Type B pancreatic cell (in vitro differentiated cells): ENCODE measurements around the gene EFNA3. TPM values are rescaled to one million over a fixed set of nuclear protein-coding genes. Genes with fewer than 3 reads are reported as not detected.
A peak's percentile ranks its signal among the peaks of the same experiment; 100 is the strongest.

Experiments
- DNase-seq: peaks from one replicate; pipeline ENCODE4 v3.0.0; 2021; ENCODE audit warnings: mixed read lengths; ENCODE audit not compliant: unreplicated experiment; ENCODE audit errors: extremely low spot score
- H3K27ac Mint-ChIP-seq: 2 replicates; pipeline ENCODE4 v1.8.0; 2021; ENCODE audit warnings: mild to moderate bottlenecking, mixed read lengths
- H3K27me3 Mint-ChIP-seq: 2 replicates; pipeline ENCODE4 v1.8.0; 2021; ENCODE audit warnings: mixed read lengths
- H3K36me3 Mint-ChIP-seq: 2 replicates; pipeline ENCODE4 v1.8.0; 2021; ENCODE audit warnings: mixed read lengths
- H3K4me1 Mint-ChIP-seq: one replicate; pipeline ENCODE4 v1.8.0; 2021; ENCODE audit warnings: mixed read lengths; ENCODE audit not compliant: unreplicated experiment
- H3K4me3 Mint-ChIP-seq: 2 replicates; pipeline ENCODE4 v1.8.0; 2021; ENCODE audit warnings: mild to moderate bottlenecking, mixed read lengths
- H3K9me3 Mint-ChIP-seq: 2 replicates; pipeline ENCODE4 v1.8.0; 2021; ENCODE audit warnings: mixed read lengths
- total RNA-seq: library from RNA; stranded (reverse); gene quantifications from 2 replicates; pipeline ENCODE4 v1.2.1, GENCODE V29; 2021; ENCODE audit warnings: low replicate concordance
- TF ChIP-seq, protein P1 (sequence below): fragments of 200-600 bp; sonication (generic); conservative IDR thresholded peaks from 2 replicates; pipeline ENCODE4 v1.5.0; 2021; ENCODE audit warnings: antibody characterized with exemption, mild to moderate bottlenecking

EFNA3 gene
- total RNA-seq, 1 donor from 2014 or later: 4.7 TPM

GRCh38 chr1:155134880-155135414, 56.3 kb downstream of the EFNA3 start:
- Mint-ChIP-seq H3K9me3 (no peaks in the 10 kb centered on the region), H3K36me3 (peaks cover 25% of the 10 kb centered on the region), H3K4me1 (peaks cover 34% of the 10 kb centered on the region), H3K27me3 (peaks cover under 1% of the 10 kb centered on the region), H3K4me3 (peak overlapping the region; percentile 100), H3K27ac (peak overlapping the region; percentile 100)
- peak; percentile 76 for DNase-seq
- TF ChIP-seq, protein P1, sequence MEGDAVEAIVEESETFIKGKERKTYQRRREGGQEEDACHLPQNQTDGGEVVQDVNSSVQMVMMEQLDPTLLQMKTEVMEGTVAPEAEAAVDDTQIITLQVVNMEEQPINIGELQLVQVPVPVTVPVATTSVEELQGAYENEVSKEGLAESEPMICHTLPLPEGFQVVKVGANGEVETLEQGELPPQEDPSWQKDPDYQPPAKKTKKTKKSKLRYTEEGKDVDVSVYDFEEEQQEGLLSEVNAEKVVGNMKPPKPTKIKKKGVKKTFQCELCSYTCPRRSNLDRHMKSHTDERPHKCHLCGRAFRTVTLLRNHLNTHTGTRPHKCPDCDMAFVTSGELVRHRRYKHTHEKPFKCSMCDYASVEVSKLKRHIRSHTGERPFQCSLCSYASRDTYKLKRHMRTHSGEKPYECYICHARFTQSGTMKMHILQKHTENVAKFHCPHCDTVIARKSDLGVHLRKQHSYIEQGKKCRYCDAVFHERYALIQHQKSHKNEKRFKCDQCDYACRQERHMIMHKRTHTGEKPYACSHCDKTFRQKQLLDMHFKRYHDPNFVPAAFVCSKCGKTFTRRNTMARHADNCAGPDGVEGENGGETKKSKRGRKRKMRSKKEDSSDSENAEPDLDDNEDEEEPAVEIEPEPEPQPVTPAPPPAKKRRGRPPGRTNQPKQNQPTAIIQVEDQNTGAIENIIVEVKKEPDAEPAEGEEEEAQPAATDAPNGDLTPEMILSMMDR: no peak

GRCh38 chr1:155135415-155136028, 56.9 kb downstream of the EFNA3 start, which contains the start of gene SLC50A1:
Gene SLC50A1, plus strand, starts transcription at chr1:155135852. Its CDS starts 60 bp downstream, at chr1:155135912.
- H3K36me3 Mint-ChIP-seq: peaks cover 23% of the 10 kb centered on the region
- peaks cover 33% of the 10 kb centered on the region for H3K4me1 Mint-ChIP-seq
- peak within 1 kb of the TSS; percentile 100 for H3K27ac Mint-ChIP-seq
- no peaks in the 10 kb centered on the region for H3K9me3 Mint-ChIP-seq
- peak within 1 kb of the TSS; percentile 100 for H3K4me3 Mint-ChIP-seq
- peak; percentile 99 for DNase-seq
- TF ChIP-seq, protein P1: peak; percentile 68
- peaks cover 1% of the 10 kb centered on the region for H3K27me3 Mint-ChIP-seq

DNA sequence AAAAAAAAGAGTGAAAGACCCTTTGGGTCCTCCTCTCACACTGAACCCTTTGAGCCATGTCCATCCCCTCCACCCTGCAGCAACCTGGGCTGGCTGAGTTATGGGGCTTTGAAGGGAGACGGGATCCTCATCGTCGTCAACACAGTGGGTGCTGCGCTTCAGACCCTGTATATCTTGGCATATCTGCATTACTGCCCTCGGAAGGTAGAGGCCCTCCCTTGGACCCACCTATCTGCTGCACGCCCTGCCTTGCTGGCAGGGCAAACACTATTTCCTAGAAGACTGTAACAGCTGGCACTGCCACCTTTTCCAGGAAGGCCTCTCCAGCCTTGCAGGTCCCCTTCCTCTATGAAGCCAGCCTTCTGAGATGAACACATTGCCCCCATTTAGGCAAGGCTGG, 58.1 kb downstream of the EFNA3 start:
- DNase-seq: no peak
- H3K36me3 Mint-ChIP-seq: peaks cover 17% of the 10 kb centered on the region
- TF ChIP-seq, protein P1: no peak
- peaks cover 28% of the 10 kb centered on the region for H3K4me1 Mint-ChIP-seq
- peak overlapping the region; percentile 100 for H3K4me3 Mint-ChIP-seq
- H3K27ac Mint-ChIP-seq: peak overlapping the region; percentile 100
- H3K27me3 Mint-ChIP-seq: peaks cover 3% of the 10 kb centered on the region
- no peaks in the 10 kb centered on the region for H3K9me3 Mint-ChIP-seq

Other genes with a start within 250 kb of the EFNA3 start
- 0.45 and 3.8 TPM in 2 replicates for gene KCNN3, start 208.6 kb upstream of the EFNA3 start, total RNA-seq
- 30.3 and 46.2 TPM in 2 replicates for gene PMVK, start 142.1 kb upstream of the EFNA3 start, total RNA-seq
- 57.3 and 65.8 TPM in 2 replicates for gene PBXIP1, start 122.7 kb upstream of the EFNA3 start, total RNA-seq
- gene PYGO2, start 117.1 kb upstream of the EFNA3 start, total RNA-seq: 48.1 and 49.0 TPM in 2 replicates
- 65.3 and 87.8 TPM in 2 replicates for gene SHC1, start 108.1 kb upstream of the EFNA3 start, total RNA-seq
- 58.8 and 119 TPM in 2 replicates for gene CKS1B, start 104.2 kb upstream of the EFNA3 start, total RNA-seq
- gene FLAD1, start 95.5 kb upstream of the EFNA3 start, total RNA-seq: 51.4 and 59.0 TPM in 2 replicates
- 0.52 and 1.1 TPM in 2 replicates for gene LENEP, start 85.3 kb upstream of the EFNA3 start, total RNA-seq
- 38.1 and 75.9 TPM in 2 replicates for gene ZBTB7B, start 76.0 kb upstream of the EFNA3 start, total RNA-seq
- gene DCST2, start 45.1 kb upstream of the EFNA3 start, total RNA-seq: 1.6 and 2.4 TPM in 2 replicates
- not detected in 2 replicates for gene DCST1, start 45.0 kb upstream of the EFNA3 start, total RNA-seq
- gene ADAM15, start 27.5 kb upstream of the EFNA3 start, total RNA-seq: 61.9 and 69.0 TPM in 2 replicates
- 21.2 and 22.1 TPM in 2 replicates for gene EFNA4, start 15.1 kb upstream of the EFNA3 start, total RNA-seq
- 26.1 and 69.9 TPM in 2 replicates for gene EFNA1, start 49.0 kb downstream of the EFNA3 start, total RNA-seq
- 27.8 and 43.0 TPM in 2 replicates for gene SLC50A1, start 57.0 kb downstream of the EFNA3 start, total RNA-seq
- gene DPM3, start 61.7 kb downstream of the EFNA3 start, total RNA-seq: 73.9 and 75.3 TPM in 2 replicates
- gene KRTCAP2, start 94.5 kb downstream of the EFNA3 start, total RNA-seq: 173 and 179 TPM in 2 replicates
- 2.0 and 8.1 TPM in 2 replicates for gene TRIM46, start 95.0 kb downstream of the EFNA3 start, total RNA-seq
- 23.2 and 28.0 TPM in 2 replicates for gene THBS3, start 129.1 kb downstream of the EFNA3 start, total RNA-seq
- 34.0 and 44.2 TPM in 2 replicates for gene MTX1, start 129.9 kb downstream of the EFNA3 start, total RNA-seq
- gene ENTREP3, start 176.6 kb downstream of the EFNA3 start, total RNA-seq: 37.4 and 55.7 TPM in 2 replicates
- gene SCAMP3, start 183.5 kb downstream of the EFNA3 start, total RNA-seq: 52.0 and 58.7 TPM in 2 replicates
- 61.5 and 96.8 TPM in 2 replicates for gene CLK2, start 194.7 kb downstream of the EFNA3 start, total RNA-seq
- 9.5 and 10.6 TPM in 2 replicates for gene HCN3, start 198.6 kb downstream of the EFNA3 start, total RNA-seq
- gene PKLR, start 222.6 kb downstream of the EFNA3 start, total RNA-seq: 1.0 and 2.4 TPM in 2 replicates
- 183 and 187 TPM in 2 replicates for gene FDPS, start 230.0 kb downstream of the EFNA3 start, total RNA-seq
- gene RUSC1, start 242.1 kb downstream of the EFNA3 start, total RNA-seq: 30.3 and 39.1 TPM in 2 replicates